T-cell (primary cell): ENCODE data around the gene CXXC5. TPM values are rescaled to one million over a fixed set of nuclear protein-coding genes. Genes with fewer than 3 reads are reported as not detected.
"Not testable (repeated sequence)": the region's sequence is repeated elsewhere in the genome, so short reads cannot be mapped to it uniquely, and the experiment has no call there.

Experiments used
- ATAC-seq, 4 experiments: fragments of 200-7000 bp in 3 of 4; fragments of 150-1000 bp in 1 of 4; cut with Tn5 transposase; replicated peaks in 1 of 4; 1 replicate in 3 of 4; 2 replicates in 1 of 4; pipeline ENCODE4 v1.10.0; 2021; ENCODE audit warnings: moderate library complexity in 3 of 4, mild to moderate bottlenecking in 2 of 4, moderate number of reproducible peaks in 1 of 4
- CTCF ChIA-PET, 2 donors: fragments of 300-600 bp; sonication (Branson Sonifier 250); formaldehyde crosslinking; loops; one replicate each; lab custom pipeline; 2022; ENCODE audit warnings: antibody characterized with exemption in 2 of 2; lab: Charles Lee
- POLR2A ChIA-PET, 2 donors: fragments of 300-600 bp; sonication (Branson Sonifier 250); formaldehyde crosslinking; loops; one replicate each; lab custom pipeline; 2022; ENCODE audit warnings: antibody characterized with exemption in 2 of 2; lab: Charles Lee
- DNase-seq, 35 experiments: peaks; one replicate each; pipeline versions ENCODE4 v3.0.0 to v3.0.0-alpha.2; 2013 to 2023
- H3K27ac ChIP-seq: one replicate; pipeline ENCODE4 v1.5.1; 2013; ENCODE audit warnings: low read length
- H3K27me3 ChIP-seq, 2 experiments: replicated peaks in 1 of 2; 1 replicate in 1 of 2; 2 replicates in 1 of 2; pipeline versions ENCODE4 v1.6.1 to v1.7.0; 2013; ENCODE audit warnings: low read length in 1 of 2, mixed read lengths in 1 of 2; ENCODE audit not compliant: control insufficient read depth in 2 of 2, insufficient read depth in 2 of 2; ENCODE audit errors: extremely low read depth in 1 of 2
- H3K36me3 ChIP-seq, 2 donors: 1 replicate in 1 of 2; 2 replicates in 1 of 2; pipeline versions ENCODE4 v1.6.1 to v1.7.0; 2013; ENCODE audit warnings: low read length in 1 of 2; ENCODE audit not compliant: control insufficient read depth in 2 of 2, insufficient read depth in 1 of 2; ENCODE audit errors: extremely low read depth in 1 of 2
- H3K4me1 ChIP-seq, 2 experiments: 1 replicate in 1 of 2; 2 replicates in 1 of 2; pipeline versions ENCODE4 v1.6.1 to v1.7.0; 2013; ENCODE audit warnings: low read length in 2 of 2, mixed read lengths in 1 of 2; ENCODE audit not compliant: insufficient read depth in 2 of 2, control insufficient read depth in 1 of 2; ENCODE audit errors: extremely low read depth in 1 of 2
- H3K4me3 ChIP-seq, 2 donors: 1 replicate in 1 of 2; 2 replicates in 1 of 2; pipeline versions ENCODE4 v1.5.1 to v1.7.0; 2013; ENCODE audit warnings: mild to moderate bottlenecking in 2 of 2, low read length in 1 of 2, moderate library complexity in 1 of 2; ENCODE audit not compliant: control insufficient read depth in 1 of 2; ENCODE audit errors: extremely low read depth in 1 of 2
- H3K9me3 ChIP-seq: 2 replicates; pipeline ENCODE4 v1.7.0; 2013
- H3K27ac Mint-ChIP-seq, 2 donors: one replicate each; pipeline ENCODE4 v1.8.0; 2020 to 2021; ENCODE audit warnings: mild to moderate bottlenecking in 2 of 2, mixed read lengths in 2 of 2
- H3K27me3 Mint-ChIP-seq, 2 donors: one replicate each; pipeline ENCODE4 v1.8.0; 2021 to 2022; ENCODE audit warnings: mixed read lengths in 2 of 2
- H3K36me3 Mint-ChIP-seq: one replicate; pipeline ENCODE4 v1.8.0; 2021; ENCODE audit warnings: mixed read lengths
- H3K4me1 Mint-ChIP-seq, 3 donors: one replicate each; pipeline ENCODE4 v1.8.0; 2020 to 2022; ENCODE audit warnings: mixed read lengths in 3 of 3, mild to moderate bottlenecking in 1 of 3
- H3K4me3 Mint-ChIP-seq, 3 donors: one replicate each; pipeline ENCODE4 v1.8.0; 2020 to 2022; ENCODE audit warnings: mild to moderate bottlenecking in 3 of 3, mixed read lengths in 3 of 3, moderate library complexity in 3 of 3
- H3K9me3 Mint-ChIP-seq, 3 donors: one replicate each; pipeline ENCODE4 v1.8.0; 2020 to 2022; ENCODE audit warnings: mixed read lengths in 3 of 3
- WGBS: methylation state at CpG from one replicate; pipeline ENCODE4 v1.1.5; 2013; ENCODE audit warnings: missing lambda C conversion rate; ENCODE audit not compliant: insufficient coverage; 5-methylcytosine and 5-hydroxymethylcytosine counted together
- total RNA-seq, 35 experiments: library from RNA in 6 of 35; stranded (reverse) in 6 of 35; fragments of 120-200 nt in 1 of 35; gene quantifications; one replicate each; pipeline versions ENCODE4 v1.2.1 to v1.2.4 and lab custom pipeline; 2013 to 2026

CXXC5 gene
- total RNA-seq, 5 donors from 2014 or later (not counting 1 experiment from before 2014, with no cell fraction given) = 5.1 to 7.6 (median 6.2) TPM

GRCh38 chr5:139717221-139717620, 69.1 kb downstream of the CXXC5 start:
- DNase-seq = no peak

GRCh38 chr5:139718403-139718802, 70.3 kb downstream of the CXXC5 start:
- H3K27me3 ChIP-seq, H3K36me3 ChIP-seq, ATAC-seq, POLR2A ChIA-PET, H3K27ac Mint-ChIP-seq, H3K36me3 Mint-ChIP-seq, CTCF ChIA-PET, DNase-seq, H3K9me3 ChIP-seq, H3K9me3 Mint-ChIP-seq, H3K27ac ChIP-seq, H3K27me3 Mint-ChIP-seq, H3K4me1 Mint-ChIP-seq, H3K4me3 ChIP-seq, H3K4me1 ChIP-seq, H3K4me3 Mint-ChIP-seq: not testable (repeated sequence)
- WGBS = 93% methylated on average over 2 of the region's 2 CpGs

More at GRCh38 chr5:139717221-139717620, 69.1 kb downstream of the CXXC5 start:
- Mint-ChIP-seq H3K4me1 (peaks cover 0 to 3% (median 3%) of the 10 kb centered on the region in 3 donors), H3K9me3 (peaks cover 0 to 6% (median 5%) of the 10 kb centered on the region in 3 donors), H3K27ac (no peak overlapping the region), H3K36me3 (no peaks in the 10 kb centered on the region), H3K4me3 (no peak overlapping the region), H3K27me3 (peaks cover 0 to 9% of the 10 kb centered on the region in 2 donors)
- Histone ChIP-seq H3K27me3 (peaks cover 0 to 14% of the 10 kb centered on the region in 2 experiments), H3K4me3 (no peak overlapping the region), H3K9me3 (no peaks in the 10 kb centered on the region), H3K4me1 (peaks cover 0 to 6% of the 10 kb centered on the region in 2 experiments), H3K27ac (no peak overlapping the region), H3K36me3 (no peaks in the 10 kb centered on the region)
- POLR2A ChIA-PET = no interaction called here
- WGBS = 100% methylated on average over 4 of the region's 8 CpGs
- ATAC-seq = no peak
- CTCF ChIA-PET = interaction anchor here in 1 of 2 donors (0.7 to 1.2 kb wide), 2 partner anchors 83 to 1930 kb away, joined by 5 to 8 read pairs; no protein-coding TSS in a partner anchor

- DNase-seq, H3K9me3 Mint-ChIP-seq, H3K36me3 Mint-ChIP-seq, H3K4me1 ChIP-seq, H3K4me1 Mint-ChIP-seq, H3K9me3 ChIP-seq, ATAC-seq, H3K27me3 Mint-ChIP-seq, POLR2A ChIA-PET, CTCF ChIA-PET, H3K27ac Mint-ChIP-seq, H3K27me3 ChIP-seq, H3K4me3 ChIP-seq, H3K36me3 ChIP-seq, H3K4me3 Mint-ChIP-seq, H3K27ac ChIP-seq: not testable (repeated sequence)
- WGBS = 100% methylated on average over 1 of the region's 3 CpGs
Observed at GRCh38 chr5:139719970-139720369, 71.8 kb downstream of the CXXC5 start.

GRCh38 chr5:139723986-139724587, 75.9 kb downstream of the CXXC5 start:
- ATAC-seq = no peak
- Histone ChIP-seq H3K27me3 (no peaks in the 10 kb centered on the region), H3K9me3 (no peaks in the 10 kb centered on the region), H3K36me3 (no peaks in the 10 kb centered on the region), H3K27ac (no peak overlapping the region), H3K4me1 (no peaks in the 10 kb centered on the region), H3K4me3 (no peak overlapping the region)
- H3K4me3 Mint-ChIP-seq = no peak overlapping the region
- H3K27ac Mint-ChIP-seq = no peak overlapping the region
- no peaks in the 10 kb centered on the region for H3K9me3 Mint-ChIP-seq
- ChIA-PET CTCF (interaction anchor here in 1 of 2 donors (0.6 kb wide), 1 partner anchor 39 kb away, joined by 3 read pairs; no protein-coding TSS in a partner anchor), POLR2A (interaction anchor here in 1 of 2 donors (0.5 kb wide), 1 partner anchor 37 kb away, joined by 11 read pairs; no protein-coding TSS in a partner anchor)
- H3K4me1 Mint-ChIP-seq = no peaks in the 10 kb centered on the region
- no peak for DNase-seq
- H3K36me3 Mint-ChIP-seq = peaks cover 2% of the 10 kb centered on the region
- H3K27me3 Mint-ChIP-seq = no peaks in the 10 kb centered on the region
- no CpG with 5 or more reads among the region's 4 CpGs for WGBS

- Histone ChIP-seq H3K36me3 (no peaks in the 10 kb centered on the region), H3K4me3 (no peak overlapping the region), H3K9me3 (no peaks in the 10 kb centered on the region), H3K4me1 (no peaks in the 10 kb centered on the region), H3K27ac (no peak overlapping the region), H3K27me3 (no peaks in the 10 kb centered on the region)
- H3K27ac Mint-ChIP-seq = no peak overlapping the region
- no peak for DNase-seq
- no peaks in the 10 kb centered on the region for H3K4me1 Mint-ChIP-seq
- no peaks in the 10 kb centered on the region for H3K27me3 Mint-ChIP-seq
- H3K36me3 Mint-ChIP-seq = peaks cover 2% of the 10 kb centered on the region
- no peak for ATAC-seq
- CTCF ChIA-PET = no interaction called here
- WGBS = 87% methylated on average over 12 of the region's 13 CpGs
- H3K9me3 Mint-ChIP-seq = no peaks in the 10 kb centered on the region
- H3K4me3 Mint-ChIP-seq = no peak overlapping the region
- POLR2A ChIA-PET = no interaction called here
Observed at GRCh38 chr5:139725073-139725830, 77.1 kb downstream of the CXXC5 start.

- Mint-ChIP-seq H3K27me3 (no peaks in the 10 kb centered on the region), H3K27ac (no peak overlapping the region), H3K36me3 (peaks cover 2% of the 10 kb centered on the region), H3K9me3 (no peaks in the 10 kb centered on the region), H3K4me1 (no peaks in the 10 kb centered on the region), H3K4me3 (no peak overlapping the region)
- ATAC-seq (no peak), DNase-seq (no peak)
- Histone ChIP-seq H3K9me3 (no peaks in the 10 kb centered on the region), H3K4me1 (no peaks in the 10 kb centered on the region), H3K27me3 (no peaks in the 10 kb centered on the region), H3K36me3 (no peaks in the 10 kb centered on the region), H3K4me3 (no peak overlapping the region), H3K27ac (no peak overlapping the region)
- CTCF ChIA-PET = no interaction called here
- POLR2A ChIA-PET = no interaction called here
- 90% methylated on average over 2 of the region's 3 CpGs for WGBS
Observed at GRCh38 chr5:139726248-139726647, 78.1 kb downstream of the CXXC5 start.
